SK-N-SH (cell line): ENCODE data around the gene ARHGEF37. TPM values are rescaled to one million over a fixed set of nuclear protein-coding genes. Genes with fewer than 3 reads are reported as not detected.
A peak's percentile ranks its signal among the peaks of the same experiment; 100 is the strongest.

ENCODE experiments used
- CTCF ChIA-PET: fragments of 300-600, 350-600 bp; formaldehyde crosslinking; extraction: SDS; loops from one replicate; lab custom pipeline; 2021; lab: Yijun Ruan, JAX
- POLR2A ChIA-PET: fragments of 350-600 bp; sonication (Branson Sonifier 250); formaldehyde crosslinking; extraction: SDS; loops from one replicate; lab custom pipeline; 2020; ENCODE audit warnings: antibody characterized with exemption, inconsistent platforms; lab: Yijun Ruan, JAX
- DNase-seq: peaks from one replicate; pipeline ENCODE4 v3.0.0; 2012
- H2AFZ ChIP-seq: fragments of 200-600 bp; sonication (generic); 2 replicates; pipeline ENCODE4 v1.8.1; 2016; ENCODE audit warnings: antibody characterized with exemption, mild to moderate bottlenecking, low read depth
- H3F3A ChIP-seq: fragments of 200-600 bp; sonication (generic); replicated peaks from 2 replicates; pipeline ENCODE3; 2016; ENCODE audit warnings: antibody characterized with exemption, mild to moderate bottlenecking; ENCODE audit not compliant: insufficient read depth
- H3K27ac ChIP-seq, 2 experiments: fragments of 200-500 bp in 1 of 2; fragments of 200-600 bp in 1 of 2; sonication (Bioruptor generic) in 1 of 2; sonication (generic), shearing (Covaris generic) in 1 of 2; 2 replicates each; pipeline versions ENCODE4 v1.5.1 to v1.6.1; 2014 to 2016; ENCODE audit warnings: low read depth in 2 of 2, inconsistent platforms in 1 of 2, low read length in 1 of 2, mild to moderate bottlenecking in 1 of 2, mixed read lengths in 1 of 2
- H3K27me3 ChIP-seq: fragments of 200-600 bp; sonication (generic), shearing (Covaris generic); 2 replicates; pipeline ENCODE4 v1.6.1; 2016; ENCODE audit warnings: mixed run types; ENCODE audit not compliant: insufficient read depth
- H3K36me3 ChIP-seq, 2 experiments: fragments of 200-500 bp in 1 of 2; fragments of 200-600 bp in 1 of 2; sonication (Bioruptor generic) in 1 of 2; sonication (generic) in 1 of 2; replicated peaks in 1 of 2; 2 replicates each; pipeline versions ENCODE3 to v1.5.1; 2014 to 2016; ENCODE audit warnings: low read length in 1 of 2, mild to moderate bottlenecking in 1 of 2; ENCODE audit not compliant: insufficient read depth in 2 of 2, control insufficient read depth in 1 of 2
- H3K4me1 ChIP-seq, 2 experiments: fragments of 200-500 bp in 1 of 2; fragments of 200-600 bp in 1 of 2; sonication (Bioruptor generic) in 1 of 2; sonication (generic), shearing (Covaris generic) in 1 of 2; 2 replicates each; pipeline versions ENCODE4 v1.5.1 to v1.6.1; 2014 to 2016; ENCODE audit warnings: low read depth in 1 of 2, low read length in 1 of 2, mixed run types in 1 of 2; ENCODE audit not compliant: insufficient read depth in 2 of 2, control insufficient read depth in 1 of 2
- H3K4me2 ChIP-seq: fragments of 200-600 bp; sonication (generic), shearing (Covaris generic); 2 replicates; pipeline ENCODE4 v1.6.1; 2017; ENCODE audit warnings: mixed run types
- H3K4me3 ChIP-seq, 2 experiments: fragments of 200-500 bp in 1 of 2; fragments of 200-600 bp in 1 of 2; sonication (Bioruptor generic) in 1 of 2; sonication (generic), shearing (Covaris generic) in 1 of 2; 2 replicates each; pipeline versions ENCODE4 v1.5.1 to v1.8.1; 2014 to 2016; ENCODE audit warnings: low read depth in 2 of 2, inconsistent platforms in 1 of 2, low read length in 1 of 2, mild to moderate bottlenecking in 1 of 2, mixed read lengths in 1 of 2, moderate library complexity in 1 of 2
- H3K79me2 ChIP-seq: fragments of 200-600 bp; sonication (generic); 2 replicates; pipeline ENCODE4 v1.8.1; 2017; ENCODE audit warnings: mild to moderate bottlenecking; ENCODE audit not compliant: insufficient read depth
- H3K9ac ChIP-seq: fragments of 200-600 bp; sonication (generic); 2 replicates; pipeline ENCODE4 v1.6.1; 2017; ENCODE audit warnings: mixed run types
- H3K9me2 ChIP-seq: fragments of 200-600 bp; sonication (generic); 2 replicates; pipeline ENCODE4 v1.6.1; 2017; ENCODE audit warnings: mixed run types
- H3K9me3 ChIP-seq: fragments of 200-600 bp; sonication (generic); 2 replicates; pipeline ENCODE4 v1.6.1; 2017; ENCODE audit warnings: mixed run types, mild to moderate bottlenecking, moderate library complexity
- H4K20me1 ChIP-seq: fragments of 200-600 bp; sonication (generic); 2 replicates; pipeline ENCODE4 v1.6.1; 2017; ENCODE audit warnings: mild to moderate bottlenecking, mixed run types; ENCODE audit not compliant: insufficient read depth
- ELF1 ChIP-seq: IDR thresholded peaks from 2 replicates; pipeline ENCODE4 v1.4.0; 2012
- EZH2phosphoT487 ChIP-seq: fragments of 200-600 bp; sonication (generic); IDR thresholded peaks from 2 replicates; pipeline ENCODE4 v1.6.1; 2017; ENCODE audit warnings: low read depth, mixed run types, mild to moderate bottlenecking, antibody characterized with exemption, moderate library complexity, borderline replicate concordance
- FOSL2 ChIP-seq: IDR thresholded peaks from 2 replicates; pipeline ENCODE4 v1.4.0; 2012; ENCODE audit warnings: low read depth, mild to moderate bottlenecking, moderate library complexity, borderline replicate concordance
- FOXM1 ChIP-seq: IDR thresholded peaks from 2 replicates; pipeline ENCODE4 v1.4.0; 2012; ENCODE audit warnings: low read depth, mild to moderate bottlenecking
- POLR2AphosphoS5 ChIP-seq: IDR thresholded peaks from 2 replicates; pipeline ENCODE4 v1.6.1; 2012; ENCODE audit warnings: low read depth, low read length
- RAD21 ChIP-seq: IDR thresholded peaks from 2 replicates; pipeline ENCODE4 v1.6.1; 2012; ENCODE audit warnings: mild to moderate bottlenecking, low read length
- RCOR1 ChIP-seq: fragments of 150-350 bp; IDR thresholded peaks from 2 replicates; pipeline ENCODE4 v1.6.1; 2017; ENCODE audit warnings: antibody characterized with exemption, low read length
- TAF1 ChIP-seq: IDR thresholded peaks from 2 replicates; pipeline ENCODE4 v1.6.1; 2012; ENCODE audit warnings: low read depth, mild to moderate bottlenecking, low read length, moderate library complexity, borderline replicate concordance
- TCF12 ChIP-seq: IDR thresholded peaks from 2 replicates; pipeline ENCODE4 v1.4.0; 2012
- YY1 ChIP-seq: IDR thresholded peaks from 2 replicates; pipeline ENCODE4 v1.4.0; 2012; ENCODE audit warnings: low read depth, mild to moderate bottlenecking
- WGBS: methylation state at CpG from one replicate; pipeline ENCODE4 v1.1.6; 2017; ENCODE audit warnings: low lambda C conversion rate; 5-methylcytosine and 5-hydroxymethylcytosine counted together
- polyA plus RNA-seq, 3 experiments: library from polyadenylated mRNA; depleted of rRNA; stranded (reverse); fragments of >200 nt; gene quantifications; 2 replicates each; pipeline ENCODE4 v1.2.3, GENCODE V29; 2012
- TF ChIP-seq, protein P1 (sequence below): IDR thresholded peaks from 2 replicates; pipeline ENCODE4; 2012
- TF ChIP-seq, protein P2 (sequence below): IDR thresholded peaks from 2 replicates; pipeline ENCODE4 v1.4.0; 2012; ENCODE audit warnings: low read depth, borderline replicate concordance

ARHGEF37 gene
- polyA plus RNA-seq, 1 of the 3 experiments (the other 2 are of a cell fraction), result 0.94 TPM

DNA sequence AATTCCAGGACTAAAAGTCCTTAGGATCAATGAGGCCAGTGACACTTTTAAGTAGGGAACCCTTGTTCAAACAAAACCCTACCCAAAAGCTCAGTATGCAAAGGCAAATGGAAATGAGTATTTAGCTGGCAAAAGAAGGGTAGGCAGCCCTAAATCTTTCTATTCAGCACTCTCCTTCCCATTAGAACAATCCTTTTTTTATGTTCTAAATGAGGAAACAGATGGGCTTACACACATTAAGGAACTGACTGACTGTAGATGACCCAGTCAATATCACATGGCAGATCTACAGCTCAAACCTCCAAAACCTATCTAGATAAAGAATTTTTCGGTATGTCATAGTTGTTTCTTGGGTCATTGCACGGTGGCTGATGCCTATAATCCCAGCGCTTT, 37.3 kb upstream of the ARHGEF37 start:
- peaks cover 79% of the 10 kb centered on the region for H4K20me1 ChIP-seq
- POLR2A ChIA-PET, result interaction anchor here (0.6 to 1.1 kb wide), 2 partner anchors 16 to 44 kb away, joined by 3 to 4 read pairs; no protein-coding TSS in a partner anchor
- WGBS, result 96% methylated on average over 3 of the region's 3 CpGs
- no peak for TF ChIP-seq EZH2phosphoT487
- TF ChIP-seq TAF1, result no peak
- no peak for TF ChIP-seq RCOR1
- no peak for TF ChIP-seq RAD21
- no peak for TF ChIP-seq ELF1
- TF ChIP-seq, all 33 proteins: peak for 0
- peaks cover 7 to 15% of the 10 kb centered on the region in 2 experiments; a peak in 3 of 4 replicates for H3K4me1 ChIP-seq
- peaks cover 98% of the 10 kb centered on the region for H3K79me2 ChIP-seq
- H3K9ac ChIP-seq, result no peak overlapping the region
- H3K9me2 ChIP-seq, result no peaks in the 10 kb centered on the region
- H3K36me3 ChIP-seq, result peaks cover 41 to 63% of the 10 kb centered on the region in 2 experiments
- H2AFZ ChIP-seq, result no peak overlapping the region
- no peak for DNase-seq
- no peaks in the 10 kb centered on the region for H3K9me3 ChIP-seq
- peaks cover 5% of the 10 kb centered on the region for H3F3A ChIP-seq
- H3K27me3 ChIP-seq, result no peaks in the 10 kb centered on the region
- no peak overlapping the region for H3K4me3 ChIP-seq
- peak overlapping the region; percentile 3; the same call in 1 of the 2 replicates for H3K4me2 ChIP-seq
- H3K27ac ChIP-seq, result peak overlapping the region in 1 of 2 experiments; percentile 7; a peak in 1 of 4 replicates
- CTCF ChIA-PET, result interaction anchor here (0.8 to 2.8 kb wide), 9 partner anchors 10 to 226 kb away, joined by 3 to 9 read pairs (median 4); no protein-coding TSS in a partner anchor

DNA sequence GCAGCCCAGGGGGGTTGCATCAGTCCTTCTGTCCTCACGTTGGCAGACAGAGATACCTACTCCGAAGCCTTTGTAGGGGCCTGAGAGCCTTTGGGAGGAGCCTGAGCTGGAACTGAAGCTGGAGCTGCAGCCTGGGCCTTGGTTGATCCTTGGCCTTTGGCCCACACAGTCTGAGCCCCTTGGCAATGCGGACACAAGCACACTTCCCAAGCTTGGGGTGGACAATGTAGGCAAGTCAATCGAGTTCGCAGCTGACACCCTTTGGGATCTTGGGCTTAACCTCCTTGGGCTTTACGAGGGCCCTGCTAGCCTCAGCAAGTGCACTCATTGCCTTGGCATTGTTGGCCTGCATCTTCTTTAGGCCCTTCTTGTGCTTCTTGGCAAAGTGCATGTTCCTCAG, 36.0 kb upstream of the ARHGEF37 start:
- ChIA-PET POLR2A (no interaction called here), CTCF (interaction anchor here (2.8 kb wide), 1 partner anchor 178 kb away, joined by 9 read pairs; no protein-coding TSS in a partner anchor)
- DNase-seq, result no peak

DNA sequence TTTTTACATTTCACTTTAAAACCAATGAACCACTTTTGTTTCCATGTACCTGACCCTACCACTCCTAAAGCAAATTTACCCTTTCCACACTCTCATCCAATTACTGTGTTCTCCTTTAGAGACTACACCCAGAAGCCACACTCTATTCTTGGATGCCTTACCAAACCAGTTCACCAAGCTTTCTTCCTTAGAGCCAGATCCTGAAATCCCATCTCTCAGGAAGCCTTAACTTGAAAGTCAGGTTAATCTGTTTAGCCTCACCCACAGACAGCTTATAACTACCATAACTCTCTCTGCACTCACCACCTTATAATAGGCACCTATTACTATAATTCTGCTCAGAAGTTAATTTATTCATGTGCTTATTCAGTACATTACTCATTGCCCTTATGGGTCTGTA, 34.3 kb upstream of the ARHGEF37 start:
- peaks cover 8 to 15% of the 10 kb centered on the region in 2 experiments; a peak in 3 of 4 replicates for H3K4me1 ChIP-seq
- peaks cover 8% of the 10 kb centered on the region for H3F3A ChIP-seq
- no peak overlapping the region for H2AFZ ChIP-seq
- H3K4me3 ChIP-seq, result peak overlapping the region in 1 of 2 experiments; percentile 95; a peak in 1 of 4 replicates
- H3K36me3 ChIP-seq, result peaks cover 34 to 56% of the 10 kb centered on the region in 2 experiments
- DNase-seq, result no peak
- no peaks in the 10 kb centered on the region for H3K9me2 ChIP-seq
- peaks cover 50% of the 10 kb centered on the region for H4K20me1 ChIP-seq
- no peaks in the 10 kb centered on the region for H3K9me3 ChIP-seq
- H3K27me3 ChIP-seq, result no peaks in the 10 kb centered on the region
- H3K27ac ChIP-seq, result peak overlapping the region in 1 of 2 experiments; percentile 96; a peak in 2 of 4 replicates
- TF ChIP-seq POLR2AphosphoS5 (no peak), RCOR1 (no peak), FOXM1 (no peak), ELF1 (no peak), FOSL2 (no peak)
- TF ChIP-seq, protein P1, sequence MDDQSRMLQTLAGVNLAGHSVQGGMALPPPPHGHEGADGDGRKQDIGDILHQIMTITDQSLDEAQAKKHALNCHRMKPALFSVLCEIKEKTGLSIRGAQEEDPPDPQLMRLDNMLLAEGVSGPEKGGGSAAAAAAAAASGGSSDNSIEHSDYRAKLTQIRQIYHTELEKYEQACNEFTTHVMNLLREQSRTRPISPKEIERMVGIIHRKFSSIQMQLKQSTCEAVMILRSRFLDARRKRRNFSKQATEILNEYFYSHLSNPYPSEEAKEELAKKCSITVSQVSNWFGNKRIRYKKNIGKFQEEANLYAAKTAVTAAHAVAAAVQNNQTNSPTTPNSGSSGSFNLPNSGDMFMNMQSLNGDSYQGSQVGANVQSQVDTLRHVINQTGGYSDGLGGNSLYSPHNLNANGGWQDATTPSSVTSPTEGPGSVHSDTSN, result no peak
- TF ChIP-seq, protein P2, sequence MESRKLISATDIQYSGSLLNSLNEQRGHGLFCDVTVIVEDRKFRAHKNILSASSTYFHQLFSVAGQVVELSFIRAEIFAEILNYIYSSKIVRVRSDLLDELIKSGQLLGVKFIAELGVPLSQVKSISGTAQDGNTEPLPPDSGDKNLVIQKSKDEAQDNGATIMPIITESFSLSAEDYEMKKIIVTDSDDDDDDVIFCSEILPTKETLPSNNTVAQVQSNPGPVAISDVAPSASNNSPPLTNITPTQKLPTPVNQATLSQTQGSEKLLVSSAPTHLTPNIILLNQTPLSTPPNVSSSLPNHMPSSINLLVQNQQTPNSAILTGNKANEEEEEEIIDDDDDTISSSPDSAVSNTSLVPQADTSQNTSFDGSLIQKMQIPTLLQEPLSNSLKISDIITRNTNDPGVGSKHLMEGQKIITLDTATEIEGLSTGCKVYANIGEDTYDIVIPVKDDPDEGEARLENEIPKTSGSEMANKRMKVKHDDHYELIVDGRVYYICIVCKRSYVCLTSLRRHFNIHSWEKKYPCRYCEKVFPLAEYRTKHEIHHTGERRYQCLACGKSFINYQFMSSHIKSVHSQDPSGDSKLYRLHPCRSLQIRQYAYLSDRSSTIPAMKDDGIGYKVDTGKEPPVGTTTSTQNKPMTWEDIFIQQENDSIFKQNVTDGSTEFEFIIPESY, result no peak
- H3K79me2 ChIP-seq, result peaks cover 90% of the 10 kb centered on the region
- peak overlapping the region; percentile 96 for H3K4me2 ChIP-seq
- POLR2A ChIA-PET, result interaction anchor here (0.6 kb wide), 1 partner anchor 172 kb away, joined by 3 read pairs; no protein-coding TSS in a partner anchor
- H3K9ac ChIP-seq, result 0 out of 2 replicates have a peak overlapping the region, but pooled peaks have one; percentile 21
- CTCF ChIA-PET, result interaction anchor here (0.8 to 1.2 kb wide), 2 partner anchors 28 to 113 kb away, joined by 3 read pairs; no protein-coding TSS in a partner anchor

More for the DNA sequence above, 36.0 kb upstream of the ARHGEF37 start:
- H3K4me2 ChIP-seq, result no peak overlapping the region
- no peak overlapping the region for H3K4me3 ChIP-seq
- TF ChIP-seq RCOR1 (no peak), TCF12 (no peak), YY1 (no peak)
- TF ChIP-seq, protein P1, result no peak
- 93% methylated on average over 2 of the region's 6 CpGs for WGBS
- peaks cover 8% of the 10 kb centered on the region for H3F3A ChIP-seq
- no peak overlapping the region for H3K9ac ChIP-seq
- H3K27ac ChIP-seq, result no peak overlapping the region
- no peaks in the 10 kb centered on the region for H3K9me3 ChIP-seq
- H3K27me3 ChIP-seq, result no peaks in the 10 kb centered on the region
- no peak overlapping the region for H2AFZ ChIP-seq
- H3K9me2 ChIP-seq, result no peaks in the 10 kb centered on the region
- H3K4me1 ChIP-seq, result peaks cover 7 to 15% of the 10 kb centered on the region in 2 experiments; a peak in 3 of 4 replicates
- peaks cover 98% of the 10 kb centered on the region for H3K79me2 ChIP-seq
- peaks cover 37 to 68% of the 10 kb centered on the region in 2 experiments for H3K36me3 ChIP-seq
- peaks cover 66% of the 10 kb centered on the region for H4K20me1 ChIP-seq
